Raji (cell line): Measurements from ENCODE around the gene NUP62.

Experiments used
- POLR2A ChIP-seq: IDR thresholded peaks from 2 replicates; pipeline ENCODE4 v1.6.1; 2011; ENCODE audit warnings: low read depth, low read length, control low read depth; ENCODE audit not compliant: insufficient read depth

The NUP62 gene

DNA sequence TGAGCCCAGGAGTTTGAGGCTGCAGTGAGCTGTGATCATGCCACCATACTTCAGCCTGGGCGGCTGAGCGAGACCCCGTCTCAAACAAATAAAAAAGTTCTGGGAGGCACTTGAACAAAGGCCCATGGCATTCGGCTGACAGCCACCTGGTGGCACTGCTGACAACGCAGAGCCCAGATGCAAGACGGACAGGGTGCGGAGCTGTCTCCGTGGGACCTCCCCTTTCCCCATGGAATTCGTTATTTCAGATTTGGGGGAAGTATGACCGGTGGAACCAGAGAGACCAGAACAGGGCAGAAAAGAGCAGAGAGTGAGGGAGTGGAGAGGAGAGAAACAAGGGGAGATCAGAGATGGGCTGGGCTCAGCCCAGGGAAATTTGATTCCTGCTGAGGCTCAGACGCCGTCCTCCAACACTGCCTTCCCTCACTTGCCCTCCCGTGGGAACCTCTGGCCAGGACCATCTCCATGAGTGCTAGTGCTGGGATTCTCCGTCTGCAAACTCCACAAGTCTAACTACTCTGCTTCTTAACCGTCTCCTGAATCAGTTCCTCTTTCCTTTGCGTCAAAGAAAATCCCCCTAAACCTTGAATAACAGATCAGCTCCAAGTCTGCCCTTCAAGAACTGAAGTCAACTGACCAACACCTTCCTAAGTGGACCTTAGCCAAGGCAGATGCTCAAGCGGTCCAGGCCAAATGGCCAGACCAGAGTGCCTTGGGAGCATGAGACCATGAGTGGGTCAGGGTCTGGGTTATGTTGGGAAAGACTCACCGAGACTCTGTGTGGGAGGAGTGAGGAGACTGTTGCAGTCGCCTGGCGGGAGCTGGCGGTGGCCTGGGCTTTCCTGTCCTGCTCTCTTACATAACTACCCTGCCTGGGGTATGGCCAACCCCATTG, 12.2 kb downstream of the NUP62 start:
- TF ChIP-seq POLR2A = no peak

DNA sequence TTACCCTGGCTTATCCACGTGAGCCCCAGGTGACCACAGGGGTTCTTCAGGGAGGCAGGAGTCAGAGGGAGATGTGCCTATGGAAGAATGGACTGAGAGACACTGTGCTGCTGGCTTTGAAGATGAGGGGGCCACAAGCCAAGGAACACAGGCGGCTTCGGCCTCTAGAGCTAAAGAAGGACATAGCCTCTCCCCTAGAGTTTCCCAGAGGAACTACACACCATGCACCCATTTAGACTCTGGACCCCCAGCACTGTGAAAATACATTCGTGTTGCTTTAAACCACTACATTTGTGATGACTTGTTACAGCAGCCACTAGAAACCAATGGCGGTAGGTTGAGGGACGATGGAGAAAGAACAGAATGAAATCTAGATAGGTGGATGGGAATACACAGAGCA, 14.0 kb downstream of the NUP62 start:
- TF ChIP-seq POLR2A = no peak

DNA sequence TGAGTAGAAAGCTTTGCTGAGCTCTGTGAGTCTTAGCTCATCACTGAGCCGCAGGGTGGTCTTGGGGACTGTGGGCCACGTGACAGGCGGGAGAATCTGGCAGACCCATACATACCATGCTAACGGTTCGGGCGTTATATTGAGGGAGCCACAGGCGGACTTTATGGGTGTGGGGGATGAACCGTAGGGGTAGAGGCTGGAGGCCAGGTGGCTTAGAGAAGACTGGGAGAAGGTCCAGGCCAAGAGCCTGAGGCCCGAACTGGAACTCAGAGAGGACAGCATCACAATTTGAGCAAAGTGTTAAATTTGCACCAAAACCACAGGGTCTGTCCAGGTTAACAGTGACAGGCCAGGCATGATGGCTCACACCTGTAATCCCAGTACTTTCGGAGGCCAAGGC, 15.6 kb downstream of the NUP62 start:
- no peak for TF ChIP-seq POLR2A

DNA sequence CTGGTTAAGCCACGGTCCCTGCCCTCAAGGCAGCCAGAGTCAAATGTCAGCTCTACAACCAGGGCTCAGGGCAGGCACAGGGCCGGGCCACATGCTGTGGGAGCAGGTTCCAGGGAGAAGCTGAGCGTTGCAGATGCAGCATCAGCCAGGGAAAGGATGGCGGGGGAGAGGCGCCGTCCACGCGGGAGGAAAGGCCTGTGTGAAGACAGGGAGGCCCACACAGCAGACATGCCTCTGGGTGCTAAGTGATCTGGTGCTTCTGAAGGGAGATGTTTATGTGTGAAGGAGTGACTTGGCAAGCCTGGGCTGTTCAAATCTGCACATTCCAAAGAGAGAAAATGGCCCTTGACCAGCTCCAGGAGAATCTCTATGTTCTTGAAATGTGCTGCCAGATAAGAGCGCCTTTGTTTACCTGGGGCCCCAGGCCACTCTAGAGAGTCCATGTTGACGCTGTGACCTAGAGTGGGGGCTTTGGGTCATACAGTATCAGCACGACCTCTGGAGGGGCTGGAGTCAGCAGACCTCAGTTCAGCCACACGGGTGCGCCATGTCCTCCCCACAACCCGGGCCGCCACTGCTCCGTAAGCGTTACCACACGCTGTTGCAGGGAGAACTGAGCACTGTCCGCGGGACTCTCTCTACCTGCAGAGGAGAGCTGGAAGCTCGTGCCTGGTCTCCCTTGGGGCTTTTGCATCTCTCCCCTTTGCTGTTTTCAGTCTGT, 16.2 kb downstream of the NUP62 start:
- no peak for TF ChIP-seq POLR2A

DNA sequence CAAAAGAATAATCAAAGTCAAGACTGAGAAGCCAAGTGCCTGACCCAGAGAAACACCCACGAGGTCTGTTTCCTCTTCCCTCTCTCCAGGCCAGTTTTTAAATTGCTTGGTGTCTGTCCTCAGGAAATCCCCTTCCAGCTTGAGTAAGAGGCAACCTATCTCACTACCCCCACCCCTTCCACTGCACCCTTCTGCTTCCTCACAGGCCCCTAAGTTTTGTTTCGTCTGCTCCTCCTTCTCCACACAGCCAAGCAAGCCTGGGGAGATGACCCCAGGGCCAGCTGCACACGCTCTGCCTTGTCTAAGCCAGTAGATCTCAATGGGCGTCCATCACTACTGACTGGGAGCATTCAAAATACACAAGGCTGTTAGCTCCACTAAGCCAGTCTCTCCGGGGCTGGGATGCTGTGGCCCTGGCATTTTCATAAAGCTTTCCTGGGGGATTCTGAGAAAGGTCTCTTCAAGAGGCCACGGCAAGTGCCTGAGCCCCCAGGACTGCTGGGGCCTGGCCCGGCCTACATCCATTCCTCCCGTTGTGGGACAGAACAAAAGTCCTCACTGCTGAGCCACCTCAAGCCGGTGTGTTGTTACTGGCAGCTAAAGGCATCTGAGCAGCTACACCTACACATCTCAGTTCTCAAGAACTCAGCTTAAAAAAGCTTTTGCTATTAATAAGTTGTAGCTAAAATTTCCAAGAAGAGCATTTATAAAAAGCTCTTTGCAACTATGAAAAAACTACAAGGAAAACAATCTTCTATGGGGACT, 17.7 kb downstream of the NUP62 start:
- no peak for TF ChIP-seq POLR2A

DNA sequence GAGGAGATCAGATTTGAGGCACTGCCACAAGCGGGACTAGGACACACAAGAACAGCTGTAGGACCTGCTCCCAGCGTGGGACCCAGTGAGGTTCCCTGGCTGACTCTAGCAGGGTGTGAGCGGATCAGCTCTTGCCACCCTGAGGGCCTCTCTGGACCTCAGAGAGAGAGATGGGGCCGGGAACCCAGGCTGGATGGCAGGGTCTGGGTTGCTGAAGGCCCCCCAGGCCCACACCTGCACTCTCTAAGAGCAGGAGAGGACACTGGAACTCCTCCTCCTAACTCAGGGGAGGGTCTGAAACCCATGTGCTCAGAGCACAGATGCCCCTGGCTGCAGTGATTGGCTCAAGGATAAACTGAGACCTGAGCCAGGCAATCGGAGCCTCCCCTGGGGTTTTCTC, 19.1 kb downstream of the NUP62 start:
- TF ChIP-seq POLR2A = no peak

DNA sequence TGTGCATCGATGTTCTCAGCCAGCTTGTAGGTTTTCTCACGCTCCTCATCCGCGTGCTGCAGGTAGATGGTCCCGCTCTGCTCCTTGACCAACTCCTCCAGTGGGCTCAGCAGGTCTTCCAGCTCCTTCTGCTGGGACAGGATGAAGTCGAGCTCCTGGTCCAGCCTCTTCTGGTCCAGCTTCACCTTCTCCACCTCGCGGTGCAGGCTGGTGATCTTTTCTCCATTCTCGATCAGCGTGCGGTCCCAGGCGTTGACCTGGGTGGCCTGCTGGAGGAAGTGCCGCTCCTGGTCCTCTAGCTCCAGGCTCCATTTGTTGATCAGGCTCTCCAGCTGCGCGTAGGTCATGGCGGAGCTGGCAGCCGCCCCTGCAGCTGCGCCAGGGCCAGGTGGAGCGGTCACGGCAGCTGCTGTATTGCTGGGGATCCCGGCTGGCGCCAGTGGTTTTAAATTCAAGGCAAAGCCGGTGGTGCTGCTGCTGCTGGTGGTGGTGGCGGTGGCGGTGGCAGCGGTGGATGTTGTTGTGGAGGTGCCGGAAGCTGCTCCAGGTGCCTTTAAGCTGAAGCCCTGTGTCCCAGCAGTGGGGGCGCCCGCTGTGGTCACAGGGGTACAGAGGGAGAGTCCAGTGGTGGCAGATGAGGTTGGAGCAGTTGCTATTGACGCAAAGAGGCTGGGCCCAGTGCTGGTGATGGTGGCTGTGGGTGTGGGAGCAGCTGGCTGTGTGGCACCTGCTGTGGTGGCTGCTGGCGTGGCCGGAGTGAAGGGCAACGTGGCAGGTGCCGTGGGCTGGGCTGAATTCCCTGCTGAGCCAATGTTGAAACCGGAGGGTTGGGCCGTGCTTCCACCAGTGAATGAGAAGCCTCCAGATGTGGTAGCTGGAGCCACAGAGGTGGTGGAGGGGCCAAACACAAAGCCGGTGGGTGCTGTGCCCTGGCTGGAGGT, 20.6 kb downstream of the NUP62 start:
- TF ChIP-seq POLR2A = no peak

DNA sequence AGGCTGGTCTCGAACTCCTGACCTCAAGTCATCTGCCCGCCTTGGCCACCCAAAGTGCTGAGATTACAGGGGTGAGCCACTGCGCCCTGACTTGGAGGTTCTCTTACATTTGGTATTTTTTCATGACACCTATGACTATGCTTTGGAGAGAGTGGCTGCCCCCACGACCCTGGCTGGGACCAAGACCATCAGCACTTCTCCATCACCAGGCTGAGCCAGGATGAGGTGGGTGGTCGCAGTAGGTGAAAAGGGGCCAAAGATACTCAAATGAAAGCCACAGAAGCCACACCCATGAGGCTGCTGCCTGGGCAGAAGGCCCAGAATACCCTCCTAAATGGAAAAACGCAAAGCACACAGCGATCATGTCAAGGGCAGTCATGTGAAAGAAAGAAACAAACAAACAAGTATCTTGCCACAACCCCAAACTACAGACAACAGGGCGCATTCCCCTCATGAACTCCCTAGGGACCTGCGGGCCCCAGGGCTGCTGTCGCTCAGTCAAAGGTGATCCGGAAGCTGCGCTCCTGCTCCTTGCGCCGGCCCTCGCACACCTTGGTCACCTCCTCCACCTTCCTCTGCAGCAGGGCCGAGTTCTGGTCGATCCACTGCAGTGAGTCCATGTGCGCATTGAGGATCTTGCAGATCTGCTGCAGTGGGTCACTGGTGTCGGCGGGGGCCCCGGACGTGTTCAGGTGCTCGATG, 21.4 kb downstream of the NUP62 start:
- TF ChIP-seq POLR2A = no peak

DNA sequence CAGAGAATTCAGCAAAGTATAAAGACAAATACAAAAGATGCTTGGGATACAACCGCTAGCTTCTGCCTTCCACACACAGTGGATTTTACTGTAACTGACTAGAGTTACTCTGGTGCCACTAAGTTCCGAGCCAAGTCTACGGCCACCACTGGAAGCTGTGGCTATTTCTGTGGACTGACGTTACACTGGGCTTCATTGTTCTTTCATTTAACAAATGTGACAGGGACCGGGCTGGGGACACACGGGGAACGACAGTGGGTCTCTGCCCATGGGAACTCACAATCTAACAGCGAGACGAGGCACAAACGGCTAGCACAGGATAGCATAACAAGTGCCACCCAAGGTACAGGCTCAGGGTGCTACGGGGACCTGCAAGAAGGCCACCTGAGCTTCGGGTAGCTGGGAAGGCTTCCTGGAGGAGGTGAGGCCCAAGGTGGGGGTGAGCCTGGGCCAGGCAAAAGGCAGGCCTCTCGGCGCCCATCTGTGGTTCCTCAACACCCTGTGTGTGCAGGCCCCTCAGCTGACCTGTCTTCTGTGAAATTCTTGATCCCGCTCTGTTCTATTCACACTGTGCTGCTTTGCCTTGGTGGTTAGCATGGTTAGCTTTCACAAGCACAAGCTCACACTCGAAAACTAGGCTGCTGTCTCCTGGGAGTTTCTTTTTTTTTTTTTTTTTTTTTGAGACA, 22.3 kb downstream of the NUP62 start:
- no peak for TF ChIP-seq POLR2A

DNA sequence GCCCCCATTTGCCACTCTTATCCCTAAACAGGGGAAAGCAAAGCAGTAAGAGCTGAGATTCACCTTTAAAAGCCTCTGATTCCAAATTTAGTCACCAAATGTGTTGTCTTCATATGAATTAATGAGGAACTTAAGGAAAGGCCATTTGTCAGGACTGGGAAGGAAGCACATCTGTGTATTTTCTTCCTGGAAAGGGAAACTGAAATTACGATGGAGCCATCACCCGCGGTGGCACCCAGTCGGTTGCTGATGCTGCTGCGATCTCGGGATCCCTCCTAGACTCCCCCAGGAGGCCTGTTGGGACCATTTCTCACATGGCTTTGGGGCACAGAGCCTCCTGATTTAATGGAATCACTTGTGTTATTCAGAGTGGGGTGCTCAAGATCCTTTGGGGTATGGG, 25.2 kb downstream of the NUP62 start:
- TF ChIP-seq POLR2A = no peak

DNA sequence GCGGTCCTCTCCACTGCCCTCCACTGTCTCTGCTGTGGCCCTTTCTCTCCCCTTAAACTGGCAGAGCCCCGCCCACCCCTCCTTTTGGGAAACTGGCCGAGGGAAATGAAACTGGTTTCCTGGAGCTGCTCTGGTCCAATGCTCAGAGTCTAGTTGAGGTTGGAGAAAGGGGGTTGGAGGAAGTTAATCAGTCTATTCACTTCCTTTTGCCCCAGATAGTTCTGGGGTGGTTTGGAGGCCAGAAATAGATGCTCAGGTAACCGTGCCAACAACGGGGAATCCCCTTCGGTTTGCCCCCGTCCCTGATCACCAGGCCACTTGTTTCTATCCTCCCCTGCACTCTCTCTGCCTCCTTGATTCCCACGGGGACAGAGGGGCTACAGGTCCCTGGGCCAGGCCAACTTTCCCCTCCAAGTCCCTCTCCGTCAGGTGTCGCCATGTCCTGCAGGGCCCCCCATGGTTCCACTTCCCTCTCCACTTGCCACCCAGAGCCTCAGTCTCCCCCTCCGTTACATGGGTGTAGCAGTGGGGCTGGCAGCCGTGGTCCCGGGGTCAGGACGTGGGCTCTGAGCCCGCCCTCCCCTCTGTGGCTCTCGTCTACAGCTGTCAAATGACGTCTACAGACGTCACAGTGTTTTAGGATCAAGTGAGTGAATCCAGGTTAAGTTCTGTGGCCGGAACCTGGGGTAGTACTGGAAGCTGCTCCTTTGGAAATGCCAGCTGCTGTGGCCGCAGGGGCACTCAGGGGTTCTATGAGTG, 32.3 kb downstream of the NUP62 start, which contains the start of gene IL4I1:
TSS of gene IL4I1 (minus strand) at position 25 of the 759 bp plus-strand sequence. CDS start 727 bp downstream, outside the sequence.
- TF ChIP-seq POLR2A = 0 out of 2 replicates have a peak, but pooled peaks have one; percentile 7

DNA sequence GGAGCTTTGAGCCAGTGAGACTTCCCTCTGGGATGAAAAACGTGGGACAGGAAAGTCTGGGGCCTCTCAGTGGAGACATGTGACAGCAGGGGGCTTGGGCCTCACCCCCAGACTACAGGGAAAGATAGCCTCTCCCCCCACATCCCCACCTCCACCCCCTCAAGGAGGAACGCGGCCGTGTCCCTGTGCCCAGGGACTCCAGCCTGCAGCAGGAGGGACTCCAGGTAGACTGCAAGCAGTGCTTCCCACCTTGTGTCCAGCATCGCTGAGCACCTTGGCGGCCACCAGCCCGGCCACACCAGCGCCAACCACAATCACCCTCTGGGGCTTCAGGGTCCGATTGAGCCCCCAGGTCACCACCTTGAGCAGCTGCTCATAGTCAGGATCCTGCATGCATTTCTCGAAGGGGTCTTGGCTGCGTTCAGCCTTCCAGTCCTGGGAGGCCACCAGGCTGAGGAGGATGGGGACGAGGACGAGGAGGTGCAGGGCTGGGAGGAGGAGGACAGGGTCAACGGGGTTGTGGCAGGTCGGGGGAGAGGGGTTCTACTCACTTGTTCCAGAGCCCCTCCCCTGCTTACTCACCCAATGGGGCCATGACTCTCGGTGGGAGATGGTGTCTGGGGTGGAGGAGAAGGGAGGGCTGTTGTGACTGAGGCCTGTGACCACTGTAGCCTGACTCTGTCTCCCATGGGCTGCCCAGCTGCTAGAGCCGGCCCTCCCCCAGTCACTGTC, 33.6 kb downstream of the NUP62 start:
- TF ChIP-seq POLR2A = no peak
